Stimulated activated CD8-positive, alpha-beta memory T cell treated with anti-CD3 and anti-CD28 coated beads, Interleukin-7, amount 100 ng/mL, for 4 hours (primary cell): ENCODE measurements around the gene COX6B2.
A peak's percentile ranks its signal among the peaks of the same experiment; 100 is the strongest.
"Not testable (repeated sequence)": the region's sequence is repeated elsewhere in the genome, so short reads cannot be mapped to it uniquely, and the experiment has no call there.

Source experiments
- DNase-seq, 2 donors: peaks; one replicate each; pipeline ENCODE4 v3.0.0-alpha.2; 2020; ENCODE audit warnings: low read depth in 2 of 2

COX6B2 gene

GRCh38 chr19:55354698-55355212 is at the start of gene COX6B2:
COX6B2 (minus strand) TSS chr19:55354719; CDS start chr19:55354521, 198 bp downstream.
- DNase-seq, result no peak

- DNase-seq, result no peak
These were observed 48.0 kb upstream of the COX6B2 start for GRCh38 chr19:55402509-55402908.

GRCh38 chr19:55401390-55401789 is 46.9 kb upstream of the COX6B2 start:
- not testable (repeated sequence) for DNase-seq

GRCh38 chr19:55400281-55401087 is 46.0 kb upstream of the COX6B2 start:
- DNase-seq, result no peak

GRCh38 chr19:55398200-55398925 is 43.8 kb upstream of the COX6B2 start:
- DNase-seq, result no peak

GRCh38 chr19:55392820-55393761 is 38.6 kb upstream of the COX6B2 start:
- no peak for DNase-seq

GRCh38 chr19:55391702-55392615 is 37.4 kb upstream of the COX6B2 start:
- no peak for DNase-seq

GRCh38 chr19:55391191-55391670 is 36.7 kb upstream of the COX6B2 start:
- DNase-seq, result no peak

- no peak for DNase-seq
These were observed 36.0 kb upstream of the COX6B2 start for GRCh38 chr19:55390461-55390880.

GRCh38 chr19:55389386-55390317 is 35.1 kb upstream of the COX6B2 start:
- DNase-seq, result no peak

- DNase-seq, result no peak
These were observed 33.4 kb upstream of the COX6B2 start for GRCh38 chr19:55387736-55388497.

GRCh38 chr19:55386493-55386971 is 32.0 kb upstream of the COX6B2 start:
- DNase-seq, result peak in 1 of 2 donors; percentile 8

- peak; percentile 95 to 97 for DNase-seq
These were observed 31.4 kb upstream of the COX6B2 start, which contains the start of gene RPL28 for GRCh38 chr19:55385724-55386492. RPL28 (plus strand) TSS chr19:55385932; CDS start chr19:55386358, 426 bp downstream.

GRCh38 chr19:55384920-55385723 is 30.6 kb upstream of the COX6B2 start:
- peak; percentile 86 to 90 for DNase-seq

GRCh38 chr19:55384131-55384919 is 29.8 kb upstream of the COX6B2 start, which contains the start of gene TMEM238:
TMEM238 (minus strand) TSS chr19:55384292; CDS start chr19:55384259, 33 bp downstream.
- DNase-seq, result peak in 1 of 2 donors; percentile 26
